Measurements from ENCODE around the gene TXNRD3. TPM values are rescaled to one million over a fixed set of nuclear protein-coding genes. Genes with fewer than 3 reads are reported as not detected.

Gene TXNRD3
- total RNA-seq, 2 donors from 2014 or later, result 3.6 to 7.5 TPM

DNA sequence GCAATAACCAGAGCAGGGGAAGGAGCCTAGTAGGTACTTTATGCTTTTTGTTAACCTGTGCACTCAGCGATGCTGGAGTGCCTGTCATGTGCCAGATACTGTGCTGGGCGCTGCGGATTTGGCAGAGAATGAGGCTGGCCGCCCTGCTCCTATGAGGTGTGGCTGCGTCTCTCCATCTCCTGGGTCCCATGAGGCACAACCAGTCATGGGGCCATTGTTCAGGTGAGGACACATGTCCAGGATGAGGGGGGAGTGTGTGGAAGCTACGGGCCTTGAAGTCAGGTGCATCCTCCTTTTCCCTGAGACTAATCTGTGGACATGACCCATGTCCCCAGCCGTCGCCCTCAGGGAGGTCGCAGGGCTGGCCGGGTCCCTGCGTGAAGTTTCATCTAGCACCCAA lies 963 bp upstream of the TXNRD3 start:
- Histone ChIP-seq H3K9me3 (no peaks in the 10 kb centered on the region), H3K4me1 (no peaks in the 10 kb centered on the region), H3K36me3 (no peaks in the 10 kb centered on the region), H3K27ac (no peak overlapping the region), H3K4me3 (no peak overlapping the region), H3K27me3 (no peaks in the 10 kb centered on the region), H3K9ac (ENCODE audit: low read depth in 2 of 2, low read length in 2 of 2) (no peak overlapping the region)
- TF ChIP-seq, protein P1, sequence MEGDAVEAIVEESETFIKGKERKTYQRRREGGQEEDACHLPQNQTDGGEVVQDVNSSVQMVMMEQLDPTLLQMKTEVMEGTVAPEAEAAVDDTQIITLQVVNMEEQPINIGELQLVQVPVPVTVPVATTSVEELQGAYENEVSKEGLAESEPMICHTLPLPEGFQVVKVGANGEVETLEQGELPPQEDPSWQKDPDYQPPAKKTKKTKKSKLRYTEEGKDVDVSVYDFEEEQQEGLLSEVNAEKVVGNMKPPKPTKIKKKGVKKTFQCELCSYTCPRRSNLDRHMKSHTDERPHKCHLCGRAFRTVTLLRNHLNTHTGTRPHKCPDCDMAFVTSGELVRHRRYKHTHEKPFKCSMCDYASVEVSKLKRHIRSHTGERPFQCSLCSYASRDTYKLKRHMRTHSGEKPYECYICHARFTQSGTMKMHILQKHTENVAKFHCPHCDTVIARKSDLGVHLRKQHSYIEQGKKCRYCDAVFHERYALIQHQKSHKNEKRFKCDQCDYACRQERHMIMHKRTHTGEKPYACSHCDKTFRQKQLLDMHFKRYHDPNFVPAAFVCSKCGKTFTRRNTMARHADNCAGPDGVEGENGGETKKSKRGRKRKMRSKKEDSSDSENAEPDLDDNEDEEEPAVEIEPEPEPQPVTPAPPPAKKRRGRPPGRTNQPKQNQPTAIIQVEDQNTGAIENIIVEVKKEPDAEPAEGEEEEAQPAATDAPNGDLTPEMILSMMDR (IDR thresholded peaks at IDR 0.05), result no peak
- DNase-seq, result no peak
- intact Hi-C loops (cut with DNase I), result loop anchor here (10.0 kb wide), 1 partner anchor 131 kb away; the partner anchor contains the start of gene CHST13

DNA sequence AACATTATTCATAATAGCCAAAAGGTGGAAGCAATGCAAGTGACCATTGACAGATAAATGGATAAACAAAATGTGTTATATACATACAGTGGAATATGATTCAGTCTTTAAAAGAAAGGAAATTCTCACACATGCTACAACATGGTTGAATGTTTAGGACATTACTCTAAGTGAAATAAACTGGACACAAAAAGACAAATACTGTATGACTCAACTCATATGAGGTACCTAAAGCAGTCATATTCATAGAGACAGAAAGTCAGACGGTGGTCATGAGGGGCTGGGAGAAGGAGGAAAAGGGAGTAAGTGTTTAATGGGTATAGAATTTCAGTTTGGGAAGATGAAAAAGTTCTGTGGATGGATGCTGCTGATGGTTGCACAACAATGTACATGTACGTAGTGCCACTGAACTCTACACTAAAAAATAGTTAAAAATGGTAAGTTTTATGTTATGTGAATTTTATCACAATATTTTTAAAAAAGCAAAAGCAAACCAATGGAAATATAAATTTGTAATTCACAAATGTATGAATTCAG lies 5.3 kb downstream of the TXNRD3 start:
- Histone ChIP-seq H3K9ac (ENCODE audit: low read depth in 2 of 2, low read length in 2 of 2) (no peak overlapping the region), H3K4me3 (no peak overlapping the region), H3K27me3 (no peaks in the 10 kb centered on the region), H3K9me3 (no peaks in the 10 kb centered on the region), H3K4me1 (no peaks in the 10 kb centered on the region), H3K27ac (no peak overlapping the region), H3K36me3 (no peaks in the 10 kb centered on the region)
- intact Hi-C loops (cut with DNase I), result loop anchor here (10.0 kb wide), 1 partner anchor 125 kb away; the partner anchor contains the start of gene CHST13
- DNase-seq, result no peak
- TF ChIP-seq, protein P1 (IDR thresholded peaks at IDR 0.05), result no peak

DNA sequence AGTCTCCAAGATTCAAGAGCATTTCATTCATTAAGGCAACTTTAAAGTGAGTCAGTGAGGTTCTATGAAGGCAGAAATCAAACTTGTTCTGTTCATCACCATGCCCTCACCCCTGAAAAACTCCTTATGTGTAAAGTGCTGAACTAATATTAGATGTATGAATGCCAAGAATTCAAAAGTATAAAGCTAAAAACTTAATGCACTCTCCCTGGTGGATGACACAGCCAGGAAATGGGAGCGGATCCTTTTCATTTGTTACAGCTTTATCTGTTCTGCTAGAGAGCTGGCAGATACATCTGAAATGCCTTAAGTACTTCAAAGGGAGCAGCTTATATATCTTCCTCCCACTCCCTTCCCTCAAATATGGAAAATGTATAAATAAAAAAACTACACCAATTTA lies 8.2 kb downstream of the TXNRD3 start:
- TF ChIP-seq, protein P1 (IDR thresholded peaks at IDR 0.05), result no peak
- no peak for DNase-seq
- H3K27me3 ChIP-seq, result no peaks in the 10 kb centered on the region
- no peaks in the 10 kb centered on the region for H3K9me3 ChIP-seq
- intact Hi-C loops (cut with DNase I), result no loop called here
- H3K4me3 ChIP-seq, result no peak overlapping the region
- no peaks in the 10 kb centered on the region for H3K4me1 ChIP-seq
- H3K36me3 ChIP-seq, result no peaks in the 10 kb centered on the region
- H3K27ac ChIP-seq, result no peak overlapping the region
- no peak overlapping the region for H3K9ac ChIP-seq (ENCODE audit: low read depth in 2 of 2, low read length in 2 of 2)

DNA sequence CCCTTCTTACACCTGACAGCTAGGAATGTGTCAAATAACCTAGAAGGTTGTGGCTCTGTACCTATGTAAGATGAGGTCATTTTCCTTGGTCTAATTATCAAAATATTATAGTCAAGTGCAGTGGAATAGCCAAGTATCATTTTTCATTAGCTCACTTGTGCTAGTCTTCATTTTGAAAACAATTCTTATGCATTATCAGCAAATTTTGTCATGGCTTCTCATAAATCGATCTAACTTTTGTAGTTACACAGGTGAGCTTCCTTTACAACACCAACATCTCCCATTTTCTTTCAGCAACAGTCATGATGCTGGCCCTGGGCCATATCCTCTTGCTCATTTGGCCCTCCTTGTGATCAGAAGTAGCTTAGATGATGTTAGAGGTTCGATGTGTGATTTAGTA lies 10.3 kb downstream of the TXNRD3 start:
- Histone ChIP-seq H3K27ac (no peak overlapping the region), H3K9me3 (no peaks in the 10 kb centered on the region), H3K36me3 (no peaks in the 10 kb centered on the region), H3K4me3 (no peak overlapping the region), H3K27me3 (no peaks in the 10 kb centered on the region), H3K9ac (ENCODE audit: low read depth in 2 of 2, low read length in 2 of 2) (no peak overlapping the region), H3K4me1 (no peaks in the 10 kb centered on the region)
- TF ChIP-seq, protein P1 (IDR thresholded peaks at IDR 0.05), result no peak
- intact Hi-C loops (cut with DNase I), result no loop called here
- no peak for DNase-seq

DNA sequence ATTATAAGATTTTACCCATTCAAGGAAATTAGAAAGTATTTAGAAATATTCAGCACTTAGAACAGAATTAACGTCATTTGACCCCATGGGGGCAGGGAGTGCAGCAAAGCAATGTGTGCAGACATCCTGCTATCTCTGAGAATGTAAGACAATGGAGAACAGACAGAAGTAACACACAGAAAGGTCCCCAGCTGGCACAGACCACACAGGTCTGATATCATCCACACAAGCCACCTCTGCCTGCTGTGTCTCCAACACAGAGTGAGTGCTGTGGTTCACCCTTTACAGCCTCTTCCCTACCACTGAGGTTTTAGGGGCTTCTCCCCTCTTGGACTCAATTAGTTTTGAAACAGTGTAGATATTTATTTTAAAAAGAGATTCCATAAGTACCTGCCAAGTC lies 16.1 kb downstream of the TXNRD3 start:
- Histone ChIP-seq H3K4me1 (no peaks in the 10 kb centered on the region), H3K9me3 (no peaks in the 10 kb centered on the region), H3K4me3 (no peak overlapping the region), H3K36me3 (no peaks in the 10 kb centered on the region), H3K27ac (no peak overlapping the region), H3K9ac (ENCODE audit: low read depth in 2 of 2, low read length in 2 of 2) (no peak overlapping the region), H3K27me3 (no peaks in the 10 kb centered on the region)
- TF ChIP-seq, protein P1 (IDR thresholded peaks at IDR 0.05), result no peak
- no peak for DNase-seq
- intact Hi-C loops (cut with DNase I), result no loop called here

All from colonic mucosa (tissue), 4 donors.